Immature natural killer cell (primary cell): ENCODE data around the gene ADIPOR2. TPM values are rescaled to one million over a fixed set of nuclear protein-coding genes. Genes with fewer than 3 reads are reported as not detected.
A peak's percentile ranks its signal among the peaks of the same experiment; 100 is the strongest.

Experiments
- DNase-seq, 3 donors: peaks; one replicate each; pipeline ENCODE4 v3.0.0; 2022; ENCODE audit warnings: mixed read lengths in 1 of 3
- H3K27ac Mint-ChIP-seq, 6 donors: one replicate each; pipeline ENCODE4 v1.8.0; 2020; ENCODE audit warnings: mixed read lengths in 6 of 6, mild to moderate bottlenecking in 5 of 6, inconsistent platforms in 4 of 6, moderate library complexity in 3 of 6
- H3K27me3 Mint-ChIP-seq, 3 donors: one replicate each; pipeline ENCODE4 v1.8.0; 2020 to 2021; ENCODE audit warnings: low read depth in 3 of 3, mild to moderate bottlenecking in 3 of 3, mixed read lengths in 3 of 3, moderate library complexity in 3 of 3, inconsistent platforms in 1 of 3
- H3K36me3 Mint-ChIP-seq, 3 donors: one replicate each; pipeline ENCODE4 v1.8.0; 2020; ENCODE audit warnings: mixed read lengths in 3 of 3, inconsistent platforms in 2 of 3, mild to moderate bottlenecking in 2 of 3
- H3K4me1 Mint-ChIP-seq, 2 donors: one replicate each; pipeline ENCODE4 v1.8.0; 2020; ENCODE audit warnings: inconsistent platforms in 2 of 2, mild to moderate bottlenecking in 2 of 2, mixed read lengths in 2 of 2, moderate library complexity in 1 of 2
- H3K4me3 Mint-ChIP-seq, 5 donors: one replicate each; pipeline ENCODE4 v1.8.0; 2020; ENCODE audit warnings: mild to moderate bottlenecking in 5 of 5, mixed read lengths in 5 of 5, inconsistent platforms in 3 of 5, moderate library complexity in 3 of 5
- H3K9me3 Mint-ChIP-seq, 6 donors: one replicate each; pipeline ENCODE4 v1.8.0; 2020; ENCODE audit warnings: mild to moderate bottlenecking in 6 of 6, mixed read lengths in 6 of 6, inconsistent platforms in 4 of 6, moderate library complexity in 3 of 6
- polyA plus RNA-seq, 3 donors: library from polyadenylated mRNA; unstranded; fragments of 300-500 nt; fragmentation: Illumina TruSeq; gene quantifications; one replicate each; pipeline ENCODE4 v1.2.3, GENCODE V29; 2021

The ADIPOR2 gene
- polyA plus RNA-seq, 3 donors from 2014 or later = 4.6 to 11.3 (median 4.7) TPM

DNA sequence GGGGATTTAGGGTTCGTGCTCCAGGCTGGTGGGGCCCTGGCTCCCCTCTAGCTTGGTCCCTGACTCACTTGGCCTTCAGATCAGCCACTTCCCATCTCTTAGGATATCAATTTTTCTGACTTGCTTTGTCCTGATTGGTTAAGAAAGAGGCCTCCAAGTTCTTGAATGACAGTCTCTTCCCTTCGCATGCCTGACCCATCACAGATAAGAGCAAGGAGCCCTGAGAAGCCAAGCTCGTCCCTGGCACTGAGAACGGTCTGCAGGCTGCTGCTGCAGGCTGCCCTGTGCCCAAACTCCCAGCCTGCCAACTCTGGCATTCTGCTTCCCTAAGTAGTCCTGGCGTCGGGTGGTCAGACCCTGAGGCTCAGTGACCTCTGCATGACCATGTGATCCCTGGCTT lies 128.7 kb downstream of the ADIPOR2 start:
- no peaks in the 10 kb centered on the region for H3K9me3 Mint-ChIP-seq
- no peak overlapping the region for H3K4me3 Mint-ChIP-seq
- peaks cover 6 to 14% (median 11%) of the 10 kb centered on the region in 3 donors for H3K27me3 Mint-ChIP-seq
- peaks cover 0 to 2% of the 10 kb centered on the region in 2 donors for H3K4me1 Mint-ChIP-seq
- no peak for DNase-seq
- H3K27ac Mint-ChIP-seq = no peak overlapping the region
- no peaks in the 10 kb centered on the region for H3K36me3 Mint-ChIP-seq

DNA sequence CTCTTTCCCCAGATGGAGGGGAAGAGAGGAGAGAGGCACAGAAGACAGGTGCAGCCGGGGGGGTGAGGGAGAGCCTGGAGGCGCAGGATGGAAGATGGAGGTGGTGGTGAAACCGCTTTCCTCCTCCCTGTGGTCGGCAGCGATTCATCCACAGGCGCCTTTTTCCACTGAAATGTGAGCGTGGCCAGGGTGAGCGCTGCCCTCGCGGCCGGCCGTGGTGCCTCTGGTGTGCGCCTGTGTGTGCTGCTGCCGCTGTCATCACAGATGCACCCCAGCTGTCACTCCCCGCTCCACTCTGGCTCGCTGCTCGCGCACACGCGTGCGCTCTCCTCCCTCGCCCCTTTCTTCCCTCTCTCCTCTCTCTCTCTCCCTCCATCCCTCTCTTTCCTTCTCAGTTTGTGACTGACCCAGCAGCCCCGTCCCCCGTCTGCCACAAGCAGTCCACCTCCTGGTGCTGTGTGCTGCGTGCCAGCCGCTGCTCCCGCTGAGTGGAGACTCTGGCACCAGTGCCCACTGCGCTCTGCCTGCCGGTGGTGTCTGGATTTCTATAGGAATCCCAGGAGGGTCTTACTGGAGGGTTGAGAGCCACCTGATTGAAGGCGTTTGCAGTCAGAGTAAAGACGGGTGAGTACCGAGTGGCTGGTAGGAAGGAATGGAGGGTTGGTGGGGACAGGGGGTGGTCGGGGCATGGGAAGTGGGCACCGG lies 129.5 kb downstream of the ADIPOR2 start, which contains the start of gene LRTM2:
Gene LRTM2, plus strand, starts transcription at position 375 of the 705 bp plus-strand sequence. CDS start 7,584 bp downstream, outside the sequence.
- H3K9me3 Mint-ChIP-seq = no peaks in the 10 kb centered on the region
- peaks cover 0 to 2% of the 10 kb centered on the region in 2 donors for H3K4me1 Mint-ChIP-seq
- no peak for DNase-seq
- H3K36me3 Mint-ChIP-seq = no peaks in the 10 kb centered on the region
- no peak within 1 kb of the TSS for H3K4me3 Mint-ChIP-seq
- no peak within 1 kb of the TSS for H3K27ac Mint-ChIP-seq
- H3K27me3 Mint-ChIP-seq = peaks cover 7 to 14% (median 10%) of the 10 kb centered on the region in 3 donors

- Mint-ChIP-seq H3K9me3 (no peaks in the 10 kb centered on the region), H3K27ac (no peak overlapping the region), H3K27me3 (peaks cover 8 to 13% (median 9%) of the 10 kb centered on the region in 3 donors), H3K4me1 (peaks cover 0 to 2% of the 10 kb centered on the region in 2 donors), H3K36me3 (no peaks in the 10 kb centered on the region), H3K4me3 (no peak overlapping the region)
- no peak for DNase-seq
These were observed 130.0 kb downstream of the ADIPOR2 start for GRCh38 chr12:1820896-1821291.

- H3K36me3 Mint-ChIP-seq = no peaks in the 10 kb centered on the region
- H3K27ac Mint-ChIP-seq = no peak overlapping the region
- peaks cover 0 to 2% of the 10 kb centered on the region in 2 donors for H3K4me1 Mint-ChIP-seq
- peaks cover 8 to 13% (median 9%) of the 10 kb centered on the region in 3 donors for H3K27me3 Mint-ChIP-seq
- H3K4me3 Mint-ChIP-seq = no peak overlapping the region
- no peak for DNase-seq
- no peaks in the 10 kb centered on the region for H3K9me3 Mint-ChIP-seq
These were observed 130.9 kb downstream of the ADIPOR2 start for GRCh38 chr12:1821805-1822204.

DNA sequence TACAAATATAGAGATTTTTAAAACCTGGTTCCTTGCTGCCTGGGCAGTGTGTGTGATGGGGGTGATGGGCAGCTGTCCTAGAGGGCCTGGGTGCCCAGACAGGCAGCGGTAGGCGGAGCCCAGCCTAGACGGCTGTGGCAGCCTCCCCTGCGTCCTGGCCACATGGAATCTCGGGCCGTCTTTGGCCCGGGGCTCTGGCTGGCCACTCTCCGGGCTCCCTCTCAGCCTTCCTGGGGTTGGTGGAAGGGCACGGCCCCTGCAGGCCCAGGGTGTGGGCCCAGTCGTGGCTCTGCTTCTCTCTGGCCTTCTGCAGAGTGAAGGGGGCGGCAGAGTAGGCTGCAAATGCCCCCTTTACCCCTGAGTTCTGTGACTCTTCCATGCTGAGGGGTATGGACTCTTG lies 131.8 kb downstream of the ADIPOR2 start:
- Mint-ChIP-seq H3K27ac (no peak overlapping the region), H3K9me3 (no peaks in the 10 kb centered on the region), H3K36me3 (no peaks in the 10 kb centered on the region), H3K4me3 (no peak overlapping the region), H3K4me1 (peaks cover 0 to 2% of the 10 kb centered on the region in 2 donors), H3K27me3 (peaks cover 8 to 13% (median 9%) of the 10 kb centered on the region in 3 donors)
- DNase-seq = no peak

DNA sequence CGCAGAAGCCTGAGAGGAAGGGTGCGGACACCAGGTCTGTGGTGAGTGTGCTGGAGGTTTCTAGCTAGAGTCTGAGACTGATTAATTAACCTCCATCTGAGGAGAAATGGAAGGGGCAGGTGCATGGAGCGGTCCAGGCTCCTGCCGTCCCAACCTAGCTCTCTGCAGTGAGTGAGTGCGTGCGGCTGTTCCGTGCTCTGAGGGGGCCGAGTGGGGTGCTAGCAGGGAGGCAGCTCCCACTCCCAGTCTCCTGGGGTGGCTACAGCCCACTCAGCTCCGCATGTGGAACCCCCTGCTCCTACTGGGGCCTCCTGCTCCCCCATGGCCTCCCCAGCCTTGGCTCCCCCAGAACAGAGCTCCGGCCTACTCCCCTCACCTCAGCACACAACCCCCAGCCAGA lies 132.4 kb downstream of the ADIPOR2 start:
- peaks cover 0 to 2% of the 10 kb centered on the region in 2 donors for H3K4me1 Mint-ChIP-seq
- no peak overlapping the region for H3K4me3 Mint-ChIP-seq
- no peaks in the 10 kb centered on the region for H3K36me3 Mint-ChIP-seq
- H3K27ac Mint-ChIP-seq = no peak overlapping the region
- peaks cover 8 to 13% (median 9%) of the 10 kb centered on the region in 3 donors for H3K27me3 Mint-ChIP-seq
- DNase-seq = no peak
- no peaks in the 10 kb centered on the region for H3K9me3 Mint-ChIP-seq

- Mint-ChIP-seq H3K4me1 (no peaks in the 10 kb centered on the region), H3K27ac (no peak overlapping the region), H3K36me3 (no peaks in the 10 kb centered on the region), H3K9me3 (no peaks in the 10 kb centered on the region), H3K4me3 (no peak overlapping the region), H3K27me3 (peaks cover 6 to 11% (median 7%) of the 10 kb centered on the region in 3 donors)
- DNase-seq = no peak
These were observed 134.7 kb downstream of the ADIPOR2 start for GRCh38 chr12:1825382-1826102.

GRCh38 chr12:1826401-1826800 lies 135.5 kb downstream of the ADIPOR2 start:
- Mint-ChIP-seq H3K4me3 (no peak overlapping the region), H3K4me1 (no peaks in the 10 kb centered on the region), H3K36me3 (no peaks in the 10 kb centered on the region), H3K9me3 (no peaks in the 10 kb centered on the region), H3K27me3 (peaks cover 5 to 7% (median 6%) of the 10 kb centered on the region in 3 donors), H3K27ac (no peak overlapping the region)
- no peak for DNase-seq

DNA sequence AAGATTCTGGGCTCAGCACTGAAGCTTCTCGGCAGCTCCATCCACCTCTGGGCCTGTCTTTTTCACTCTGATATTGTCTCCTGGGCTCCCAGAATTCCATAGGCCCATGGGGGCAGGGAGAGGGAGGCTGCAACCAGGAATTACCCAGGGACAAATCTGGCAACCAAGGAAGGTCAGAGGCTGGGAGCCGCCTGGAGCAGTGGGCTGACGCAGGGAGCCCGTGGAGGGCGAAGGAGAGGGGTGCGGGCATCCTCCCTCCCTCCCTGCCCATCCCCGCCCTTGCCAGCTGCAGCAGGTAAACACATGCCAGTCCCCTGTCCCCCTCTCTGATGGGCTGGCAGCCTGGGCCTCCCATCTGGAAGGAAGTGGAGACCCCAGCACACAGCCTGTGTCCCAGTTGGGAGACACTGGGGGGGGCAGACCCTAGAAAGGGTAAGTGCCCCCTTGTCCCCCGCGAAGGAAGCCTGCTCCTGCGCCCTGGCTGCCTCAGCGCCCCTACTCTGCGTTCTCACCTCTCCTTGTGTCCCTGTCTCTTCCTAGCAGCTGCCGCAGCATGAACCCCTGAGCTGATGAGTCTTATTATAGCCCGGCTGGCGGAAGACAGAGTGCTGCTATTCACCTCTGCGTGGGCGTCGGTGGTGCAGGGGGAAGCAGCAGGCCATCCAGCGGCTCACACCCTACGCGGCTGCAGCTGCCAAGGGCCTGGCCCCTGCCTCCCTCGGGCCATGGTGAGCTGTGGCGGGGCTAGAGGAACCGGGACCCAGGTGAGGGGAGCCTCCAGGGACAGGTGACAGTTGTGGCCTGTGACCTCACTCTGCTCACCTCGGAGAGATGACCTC lies 136.2 kb downstream of the ADIPOR2 start:
- H3K9me3 Mint-ChIP-seq = no peaks in the 10 kb centered on the region
- DNase-seq = no peak
- H3K27ac Mint-ChIP-seq = peak overlapping the region in 1 of 6 donors; percentile 28
- H3K4me3 Mint-ChIP-seq = no peak overlapping the region
- no peaks in the 10 kb centered on the region for H3K36me3 Mint-ChIP-seq
- peaks cover 2 to 7% (median 7%) of the 10 kb centered on the region in 3 donors for H3K27me3 Mint-ChIP-seq
- no peaks in the 10 kb centered on the region for H3K4me1 Mint-ChIP-seq

DNA sequence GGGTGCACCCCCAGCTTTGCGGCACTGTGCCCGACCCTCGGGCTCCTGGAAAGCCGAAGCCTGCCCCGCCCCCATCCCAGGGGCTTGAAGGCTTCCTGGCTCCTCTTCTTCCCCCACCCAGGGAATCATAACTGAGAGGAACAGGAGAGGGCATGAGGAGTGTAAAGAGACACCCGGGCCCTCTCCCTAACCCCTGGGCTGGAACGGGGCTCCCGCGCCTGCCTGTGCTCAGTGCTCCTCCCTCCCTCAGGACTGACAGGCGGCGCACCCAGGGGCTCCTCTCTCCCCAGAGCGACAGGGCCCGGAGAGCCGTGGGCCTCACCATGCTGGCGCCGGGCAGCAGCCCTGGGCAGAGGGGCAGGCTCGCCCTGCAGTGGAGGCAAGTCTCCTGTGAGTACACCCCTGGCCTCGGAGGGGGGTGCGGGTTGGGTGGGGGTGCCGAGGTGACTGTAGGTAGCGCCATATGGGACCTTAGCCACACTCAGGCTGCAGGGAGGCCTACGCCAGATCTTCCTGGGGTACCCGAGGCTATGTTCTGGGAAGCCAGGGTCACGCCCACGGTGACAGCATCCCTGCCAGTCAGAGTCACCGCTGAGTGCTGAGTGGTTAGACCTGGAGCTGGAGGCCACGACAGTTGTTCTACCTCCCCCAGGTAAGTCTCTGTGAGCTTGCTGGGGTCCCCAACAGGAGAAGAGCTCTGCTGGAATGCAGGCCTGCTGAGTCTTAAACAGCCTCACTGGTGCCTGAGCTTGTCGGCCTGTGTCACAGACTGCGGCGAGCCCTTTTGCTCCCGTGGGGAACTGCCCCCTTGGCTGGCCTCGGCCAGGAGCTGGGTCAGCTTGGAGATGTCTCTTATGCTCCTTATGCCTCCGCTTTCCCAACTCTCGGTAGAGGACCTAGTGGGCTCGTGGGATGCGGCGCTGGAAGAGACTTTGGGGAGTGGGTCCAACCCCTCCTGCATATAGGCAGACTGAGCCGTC lies 137.2 kb downstream of the ADIPOR2 start:
- no peaks in the 10 kb centered on the region for H3K4me1 Mint-ChIP-seq
- peaks cover 2 to 10% (median 4%) of the 10 kb centered on the region in 3 donors for H3K27me3 Mint-ChIP-seq
- H3K36me3 Mint-ChIP-seq = no peaks in the 10 kb centered on the region
- H3K27ac Mint-ChIP-seq = no peak overlapping the region
- H3K9me3 Mint-ChIP-seq = no peaks in the 10 kb centered on the region
- no peak overlapping the region for H3K4me3 Mint-ChIP-seq
- DNase-seq = no peak

DNA sequence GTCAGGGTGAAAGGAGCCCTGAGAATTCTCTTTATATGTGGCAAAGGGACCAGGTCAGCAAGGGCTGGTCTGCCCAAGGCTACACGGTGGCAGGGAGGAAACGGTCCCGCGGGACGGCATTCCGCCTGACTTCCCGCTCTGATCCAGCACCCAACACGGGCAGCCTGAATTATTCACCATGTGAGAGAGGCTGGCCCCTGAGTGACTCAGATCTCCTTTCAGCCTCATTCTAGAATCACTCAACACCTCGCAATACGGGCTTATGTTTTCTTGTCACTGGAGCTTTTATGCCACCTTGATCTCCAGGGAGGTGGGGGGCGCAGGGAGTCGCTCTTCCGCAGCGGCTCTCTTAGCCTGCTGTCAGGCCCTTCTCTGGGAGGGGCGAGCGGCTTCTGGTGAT lies 138.0 kb downstream of the ADIPOR2 start:
- no peaks in the 10 kb centered on the region for H3K9me3 Mint-ChIP-seq
- no peaks in the 10 kb centered on the region for H3K4me1 Mint-ChIP-seq
- no peaks in the 10 kb centered on the region for H3K36me3 Mint-ChIP-seq
- no peak for DNase-seq
- H3K27me3 Mint-ChIP-seq = peaks cover 2 to 10% (median 3%) of the 10 kb centered on the region in 3 donors
- H3K4me3 Mint-ChIP-seq = no peak overlapping the region
- no peak overlapping the region for H3K27ac Mint-ChIP-seq

DNA sequence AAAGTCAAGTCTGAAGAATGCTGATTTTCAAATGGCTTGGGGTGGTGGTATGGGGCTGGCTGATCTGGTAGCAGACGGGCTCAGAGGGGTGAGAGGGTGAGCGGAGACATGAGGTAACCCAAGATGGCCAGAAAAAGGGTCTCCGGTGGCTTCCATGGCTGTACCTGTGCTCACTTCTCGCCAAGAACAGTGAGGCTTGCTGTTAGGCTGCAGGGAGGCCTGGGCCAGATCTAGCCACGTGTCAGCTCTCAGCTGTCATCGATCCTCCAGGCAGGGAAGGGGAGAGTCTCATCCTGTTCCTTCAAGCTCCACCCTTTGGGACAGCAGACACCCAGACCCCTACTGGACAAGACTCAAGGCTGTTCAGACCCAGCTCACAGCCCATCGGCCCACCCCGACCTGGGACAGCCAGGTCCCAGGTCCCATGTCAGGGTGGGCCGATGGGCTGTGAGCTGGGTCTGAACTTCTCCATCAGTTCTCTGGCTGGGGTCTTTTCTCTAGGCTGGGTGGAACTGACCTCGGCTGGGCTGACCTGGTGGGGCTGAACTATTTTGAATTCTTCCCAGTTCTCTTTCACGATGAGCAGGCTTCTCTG lies 138.5 kb downstream of the ADIPOR2 start:
- H3K27me3 Mint-ChIP-seq = peaks cover 1 to 10% (median 2%) of the 10 kb centered on the region in 3 donors
- no peaks in the 10 kb centered on the region for H3K4me1 Mint-ChIP-seq
- no peak for DNase-seq
- H3K9me3 Mint-ChIP-seq = no peaks in the 10 kb centered on the region
- no peak overlapping the region for H3K4me3 Mint-ChIP-seq
- H3K27ac Mint-ChIP-seq = no peak overlapping the region
- H3K36me3 Mint-ChIP-seq = no peaks in the 10 kb centered on the region
